NCI-H146 (cell line): ENCODE data around the gene RREB1.
"Not testable (repeated sequence)": the region's sequence is repeated elsewhere in the genome, so short reads cannot be mapped to it uniquely, and the experiment has no call there.

Experiments
- DNase-seq: peaks from one replicate; lab custom pipeline; 2025; lab: John Stamatoyannopoulos, UW

Gene RREB1

DNA sequence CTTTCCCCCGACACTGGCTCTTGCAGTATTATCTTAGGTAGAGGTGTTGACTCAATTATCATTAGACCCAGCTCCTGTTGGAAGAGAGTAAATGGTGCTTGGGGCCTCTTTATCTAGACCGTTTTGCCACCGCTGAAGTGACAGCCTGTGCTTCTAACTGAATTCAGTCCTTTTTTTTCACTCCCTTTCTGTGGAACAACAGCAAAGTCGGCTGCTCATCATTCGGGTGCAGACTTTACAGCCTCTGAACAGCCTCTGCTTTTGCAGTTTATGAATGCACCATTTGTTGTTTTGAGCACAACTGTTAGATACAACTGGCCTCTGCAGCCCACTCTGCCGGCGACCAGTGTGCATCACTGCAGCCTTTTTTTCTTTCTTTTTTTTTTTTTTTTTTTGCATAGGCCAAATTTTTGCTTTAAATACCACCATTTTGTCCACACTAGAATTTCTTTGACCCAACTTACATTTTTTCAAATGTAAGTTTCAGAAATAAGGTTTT lies 35.8 kb downstream of the RREB1 start:
- DNase-seq, result peak; percentile 11

GRCh38 chr6:7144872-7145584 lies 37.3 kb downstream of the RREB1 start:
- DNase-seq, result no peak

GRCh38 chr6:7145585-7145884 lies 37.8 kb downstream of the RREB1 start:
- DNase-seq, result no peak

- DNase-seq, result no peak
Measured at GRCh38 chr6:7145885-7146828, 38.4 kb downstream of the RREB1 start.

- no peak for DNase-seq
Measured at GRCh38 chr6:7147051-7147671, 39.4 kb downstream of the RREB1 start.

DNA sequence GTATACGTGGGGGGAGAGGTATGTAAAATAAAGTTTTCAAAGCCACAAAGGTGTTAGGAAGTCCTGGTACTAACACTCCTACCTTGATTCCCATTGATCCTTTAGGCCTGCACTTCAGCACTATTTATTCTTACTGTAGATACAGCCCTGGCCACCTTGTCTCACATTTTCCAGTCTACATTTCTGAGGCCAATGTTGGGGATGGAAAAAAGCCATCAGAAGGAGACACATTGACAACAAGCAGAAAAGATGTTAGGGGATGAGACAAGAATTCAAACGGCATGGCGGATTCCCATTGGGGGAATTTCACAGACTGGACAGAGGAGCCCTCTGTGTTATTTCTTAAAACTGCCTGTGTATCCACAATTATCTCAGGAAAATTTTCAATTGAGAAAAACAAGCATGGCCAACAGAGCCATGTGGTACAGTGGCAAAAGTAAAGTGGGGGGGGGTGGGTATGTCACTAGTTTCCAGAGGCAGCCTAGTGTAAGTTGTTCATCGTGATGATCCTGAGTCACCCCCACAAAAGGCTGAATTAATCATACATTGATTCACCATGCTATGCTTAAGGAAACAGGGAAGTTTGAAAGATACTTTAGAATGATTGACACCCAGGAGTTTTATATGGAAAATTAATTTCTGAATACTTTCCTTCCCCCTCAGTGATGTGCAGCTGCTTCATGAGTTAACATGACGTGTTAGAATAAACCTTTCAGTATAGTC lies 40.5 kb downstream of the RREB1 start:
- DNase-seq, result no peak

- DNase-seq, result peak; percentile 92
Measured at GRCh38 chr6:7150381-7151064, 42.8 kb downstream of the RREB1 start.

DNA sequence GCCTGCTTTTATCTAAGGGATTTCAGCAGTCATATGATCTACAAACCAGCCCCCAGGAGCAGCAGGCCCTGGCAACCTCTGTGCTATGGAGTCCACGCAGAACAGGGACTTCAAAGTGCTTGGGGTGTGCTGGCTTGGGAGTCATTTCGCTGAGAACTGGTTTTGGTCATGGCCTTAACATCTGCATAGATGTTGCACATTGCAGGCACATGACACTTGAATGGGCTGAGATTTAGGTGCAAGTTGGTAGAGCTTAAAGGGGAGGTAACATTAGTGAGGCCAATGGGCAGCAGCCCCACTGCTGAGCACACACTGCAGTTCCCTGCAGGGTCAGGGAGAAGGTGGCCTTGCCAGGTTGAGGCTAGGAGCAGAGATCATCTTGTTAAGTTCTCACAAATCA lies 43.6 kb downstream of the RREB1 start:
- peak; percentile 14 for DNase-seq

DNA sequence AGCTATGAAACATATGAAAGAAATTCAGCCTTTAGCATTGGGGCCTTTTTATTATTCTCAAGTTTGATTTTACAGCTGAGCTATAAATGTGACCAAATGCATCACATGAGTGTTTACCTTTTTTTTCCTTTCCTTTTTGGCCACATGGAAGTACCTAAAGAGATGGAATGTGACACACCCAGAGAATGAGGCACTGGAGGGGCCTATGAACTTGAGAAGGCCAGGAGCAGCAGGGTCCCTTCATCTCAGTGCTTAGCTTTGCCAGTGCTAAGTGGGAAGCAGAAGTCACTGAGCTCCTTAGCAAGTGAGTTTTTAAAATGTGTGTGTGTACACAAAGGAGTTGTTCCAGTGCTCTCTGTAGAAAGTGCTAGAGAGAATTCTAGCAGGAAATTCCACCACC lies 44.7 kb downstream of the RREB1 start:
- DNase-seq, result no peak

- no peak for DNase-seq
Measured at GRCh38 chr6:7153789-7154188, 46.0 kb downstream of the RREB1 start.

DNA sequence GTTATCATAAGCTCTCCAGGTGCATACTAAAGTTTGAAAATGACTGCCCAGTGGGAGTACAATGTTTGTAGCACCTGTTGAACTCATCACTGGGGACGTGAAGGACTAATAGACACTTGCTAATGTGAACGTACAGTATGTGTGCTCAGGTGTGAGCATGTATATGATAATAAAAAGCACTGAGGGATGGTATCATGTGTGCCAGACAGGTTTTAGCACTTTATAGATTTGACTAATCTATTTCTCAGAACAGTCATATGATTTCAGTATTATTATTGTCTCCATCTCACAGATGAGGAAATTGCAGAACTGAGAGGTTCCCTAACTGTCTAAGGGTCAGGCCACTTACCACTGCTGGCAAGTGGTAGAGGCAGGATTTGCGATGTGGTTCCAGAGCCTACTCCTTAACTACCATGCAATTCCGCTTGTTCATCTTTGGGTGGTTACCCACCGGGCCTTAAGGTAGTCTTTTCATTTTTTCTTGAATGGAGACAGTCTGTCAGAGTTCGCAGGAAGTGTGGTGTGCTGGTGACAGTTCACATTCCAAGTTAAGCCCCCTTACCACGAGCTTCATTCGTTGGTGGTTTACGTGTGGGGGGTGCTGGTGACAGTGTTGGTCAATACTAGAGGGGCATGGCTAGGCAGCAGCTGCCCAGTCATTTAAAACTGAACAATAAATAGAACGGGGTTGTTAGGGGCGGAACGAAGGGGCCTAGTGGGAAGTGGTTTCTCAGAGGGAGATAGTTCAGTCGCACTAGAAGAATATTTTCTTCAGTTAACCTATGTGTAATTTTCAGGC lies 46.8 kb downstream of the RREB1 start:
- peak; percentile 23 for DNase-seq

DNA sequence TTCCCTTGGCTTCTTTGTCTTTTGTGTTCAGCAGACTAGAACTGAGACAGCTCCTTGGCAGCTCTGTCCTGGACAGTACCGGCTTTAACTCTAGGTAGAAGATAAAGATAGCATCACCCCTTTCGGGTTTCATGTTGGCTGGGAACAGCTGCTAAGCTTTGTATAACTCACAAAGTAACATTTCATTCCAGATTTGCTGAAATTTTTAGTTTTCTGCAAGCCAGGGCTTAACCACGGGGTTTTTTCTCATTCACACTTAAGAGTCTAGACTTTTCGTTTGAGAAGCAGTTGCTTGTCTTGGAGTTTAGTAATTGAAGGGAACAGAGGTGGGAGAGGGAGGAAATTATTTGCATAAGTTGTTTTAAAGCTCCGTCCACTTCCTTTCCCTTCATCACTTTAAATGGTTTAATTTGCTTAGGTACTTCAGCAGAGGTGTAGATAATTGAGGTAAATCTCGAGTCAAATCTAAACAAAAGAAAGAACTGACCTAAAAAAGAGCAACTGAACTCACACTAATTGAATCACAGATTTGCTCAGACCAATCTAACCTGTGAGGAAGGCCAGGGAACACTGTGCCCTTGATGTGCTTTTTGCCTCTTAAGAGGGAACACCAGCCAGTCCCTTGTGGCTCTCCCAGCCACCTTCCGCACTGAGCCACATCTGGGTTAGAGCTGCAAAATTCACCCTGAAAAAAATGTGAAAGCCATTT lies 48.3 kb downstream of the RREB1 start:
- no peak for DNase-seq

DNA sequence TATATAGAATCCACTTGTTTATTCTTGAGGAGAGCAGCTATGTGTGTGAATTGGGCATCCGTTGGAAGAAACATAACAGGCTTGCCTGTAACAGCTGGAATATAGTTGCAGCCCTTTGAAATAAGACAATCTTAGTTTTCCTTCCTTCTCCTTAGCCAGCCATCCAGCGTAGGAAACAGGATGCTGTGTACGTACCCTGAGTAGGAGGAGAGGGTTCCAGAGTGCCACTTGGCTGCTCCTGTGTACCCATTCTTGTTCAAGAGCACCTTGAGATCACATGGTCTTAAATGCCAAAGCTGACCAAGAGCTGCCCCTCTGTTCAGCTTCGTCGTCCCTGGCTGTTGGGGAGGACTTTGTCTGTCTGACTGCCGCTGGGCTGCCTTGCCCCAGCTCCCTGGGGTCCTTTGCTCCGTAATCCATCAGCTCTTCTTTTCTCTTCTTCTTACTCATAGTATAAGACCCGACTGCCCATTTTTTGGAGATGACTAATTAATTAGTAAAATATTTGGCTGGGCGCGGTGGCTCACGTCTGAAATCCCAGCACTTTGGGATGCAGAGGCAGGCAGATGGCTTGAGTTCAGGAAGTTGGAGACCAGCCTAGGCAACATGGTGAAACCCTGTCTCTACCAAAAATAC lies 49.0 kb downstream of the RREB1 start:
- DNase-seq, result no peak

GRCh38 chr6:7157307-7157706 lies 49.5 kb downstream of the RREB1 start:
- not testable (repeated sequence) for DNase-seq

DNA sequence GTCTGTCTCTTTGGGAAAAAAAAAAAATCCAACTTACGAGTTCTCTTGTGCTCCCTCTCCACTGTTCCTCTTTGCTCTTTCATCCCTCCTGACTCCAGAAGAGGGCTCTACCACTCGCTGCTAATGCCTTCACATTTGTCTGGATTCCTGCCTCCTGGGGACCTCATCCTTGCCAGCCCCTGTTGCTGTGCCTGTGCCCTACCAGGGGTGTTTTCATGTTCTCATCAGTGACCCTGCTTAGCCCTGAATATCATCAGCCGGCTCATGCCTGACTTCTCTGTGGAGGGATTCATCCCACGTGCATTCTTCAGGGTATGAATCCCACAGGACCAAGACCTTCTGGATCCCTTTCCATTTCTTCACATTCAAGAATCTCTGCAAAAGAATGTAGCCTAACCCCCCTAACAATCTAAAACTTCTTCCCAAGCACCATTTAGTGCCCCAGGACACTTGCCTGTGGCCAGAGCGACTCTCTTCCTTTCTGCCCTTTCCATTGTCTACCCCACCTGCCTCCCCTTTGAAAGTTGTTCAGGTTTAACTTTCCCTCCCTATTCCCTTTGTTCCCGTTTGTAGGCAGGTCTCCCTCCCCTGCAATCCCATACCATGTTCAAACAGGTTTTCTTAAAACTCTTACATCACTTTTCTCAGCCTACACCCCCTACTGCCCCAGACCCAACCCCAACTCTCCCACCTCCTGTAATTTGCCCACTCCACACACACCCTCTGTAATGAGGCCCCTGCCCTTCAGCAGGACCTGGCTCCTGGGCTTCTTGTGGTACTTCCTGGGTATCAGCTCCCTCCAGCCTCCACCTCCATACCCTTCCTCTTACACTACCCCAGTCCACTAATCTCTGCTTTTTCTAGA lies 50.2 kb downstream of the RREB1 start:
- no peak for DNase-seq

DNA sequence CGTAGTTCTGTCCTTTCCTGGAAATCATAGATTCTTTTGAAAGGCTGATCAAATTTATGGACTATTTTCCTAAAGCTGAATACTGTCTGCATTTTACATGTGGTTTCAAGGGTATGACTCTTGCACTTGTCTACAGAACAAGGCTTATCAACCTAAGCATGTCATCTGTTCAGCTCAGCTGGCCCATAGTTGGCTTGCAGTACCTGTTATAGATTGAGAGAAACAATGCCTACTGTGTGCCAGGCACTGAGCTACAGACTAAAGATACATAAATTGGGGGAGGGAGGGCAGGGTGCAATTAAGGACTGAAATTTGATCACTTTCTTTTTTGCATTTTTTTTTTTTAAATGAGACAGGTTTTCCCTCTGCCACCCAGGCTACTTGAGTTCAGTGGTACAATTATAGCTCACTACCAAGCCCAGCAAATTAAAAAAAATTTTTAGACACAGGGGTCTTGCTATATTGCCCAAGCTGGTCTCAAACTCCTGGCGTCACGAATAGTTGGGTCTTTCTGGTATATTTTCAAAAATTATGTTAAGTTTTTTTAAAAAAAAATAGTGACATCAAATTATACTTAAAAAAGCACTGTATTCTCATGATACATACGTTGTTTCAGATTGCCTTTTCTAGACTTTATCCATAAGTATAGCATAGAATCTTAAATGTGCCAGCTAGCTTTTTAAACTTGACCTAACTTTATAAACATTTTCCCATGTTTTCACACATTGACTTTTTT lies 52.2 kb downstream of the RREB1 start:
- no peak for DNase-seq

DNA sequence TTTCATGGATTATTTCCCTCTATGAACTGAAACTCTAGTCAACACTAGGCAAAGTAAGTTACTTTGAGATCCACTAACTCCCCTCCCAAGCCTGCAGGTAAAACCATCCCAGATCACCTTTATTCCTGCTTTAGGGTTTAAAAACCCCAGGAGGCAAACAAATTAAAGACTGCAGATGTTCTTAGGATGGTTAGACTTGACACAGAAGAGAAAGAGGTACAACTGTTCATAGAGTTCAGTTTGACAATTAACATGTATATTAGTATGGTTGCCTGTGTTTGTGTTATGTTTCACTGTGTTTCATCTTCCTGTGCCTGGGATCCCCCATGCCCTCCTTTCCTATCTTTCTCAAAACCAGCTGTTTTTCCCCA lies 53.5 kb downstream of the RREB1 start:
- no peak for DNase-seq

GRCh38 chr6:7161845-7162244 lies 54.1 kb downstream of the RREB1 start:
- no peak for DNase-seq
